NCI-H748 (cell line): ENCODE measurements around the gene PCIF1.

Experiments
- DNase-seq: peaks from one replicate; lab custom pipeline; 2025; ENCODE audit not compliant: unreplicated experiment; lab: John Stamatoyannopoulos, UW

PCIF1 gene

GRCh38 chr20:45964006-45964400, 29.5 kb downstream of the PCIF1 start:
- DNase-seq: no peak

GRCh38 chr20:45965169-45966002, 30.9 kb downstream of the PCIF1 start:
- DNase-seq: no peak

- no peak for DNase-seq
Observed at GRCh38 chr20:45967551-45968080, 33.1 kb downstream of the PCIF1 start.

- no peak for DNase-seq
Observed at GRCh38 chr20:45968081-45968671, 33.7 kb downstream of the PCIF1 start.

GRCh38 chr20:45968801-45969711, 34.6 kb downstream of the PCIF1 start:
- no peak for DNase-seq

GRCh38 chr20:45969712-45970634, 35.5 kb downstream of the PCIF1 start:
- DNase-seq: peak; percentile 54

- DNase-seq: no peak
Observed at GRCh38 chr20:45970646-45971424, 36.4 kb downstream of the PCIF1 start.

GRCh38 chr20:45971425-45971674, 36.9 kb downstream of the PCIF1 start:
- DNase-seq: no peak

- DNase-seq: peak; percentile 92
Observed at GRCh38 chr20:45971675-45972499, 37.4 kb downstream of the PCIF1 start, which contains the start of gene ZNF335. TSS of gene ZNF335 (minus strand) at chr20:45972203. CDS start at chr20:45971410, 793 bp downstream.

GRCh38 chr20:45972500-45973183, 38.2 kb downstream of the PCIF1 start:
- no peak for DNase-seq

- DNase-seq: no peak
Observed at GRCh38 chr20:45974896-45975565, 40.5 kb downstream of the PCIF1 start.

GRCh38 chr20:45975686-45976085, 41.2 kb downstream of the PCIF1 start:
- no peak for DNase-seq

- DNase-seq: no peak
Observed at GRCh38 chr20:45976086-45976485, 41.6 kb downstream of the PCIF1 start.

- DNase-seq: no peak
Observed at GRCh38 chr20:45981261-45981660, 46.8 kb downstream of the PCIF1 start.

- DNase-seq: no peak
Observed at GRCh38 chr20:45983279-45983743, 48.8 kb downstream of the PCIF1 start.

- DNase-seq: no peak
Observed at GRCh38 chr20:45985573-45985972, 51.1 kb downstream of the PCIF1 start.

GRCh38 chr20:45987108-45987780, 52.8 kb downstream of the PCIF1 start:
- peak; percentile 61 for DNase-seq
